Fibroblast of skin of abdomen (primary cell): ENCODE data around the gene RMRP.

ENCODE experiments used
- DNase-seq: peaks from one replicate; pipeline ENCODE4 v3.0.0-alpha.2; 2013

The RMRP gene

DNA sequence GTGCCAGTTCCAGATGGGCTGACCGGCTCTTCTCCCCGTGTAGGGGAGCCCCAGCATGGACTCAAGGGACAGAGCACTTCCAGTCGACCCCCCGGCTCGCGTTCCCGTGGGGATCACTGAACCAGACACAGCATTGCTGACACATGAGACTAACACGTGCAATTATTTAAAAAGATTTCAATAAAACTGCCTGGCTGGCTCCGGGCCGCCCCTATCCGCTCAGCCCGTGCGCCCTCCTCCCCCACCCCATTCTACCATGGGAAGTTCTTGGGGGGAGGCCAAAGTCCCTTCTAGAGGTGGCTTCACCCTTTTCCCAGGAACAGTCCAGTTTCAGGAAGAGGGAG lies 48.0 kb downstream of the RMRP start:
- DNase-seq, result no peak

- no peak for DNase-seq
Observed at GRCh38 chr9:35609001-35609819, 48.6 kb downstream of the RMRP start.

- DNase-seq, result no peak
Observed at GRCh38 chr9:35608221-35608620, 49.6 kb downstream of the RMRP start.
